ENCODE results near the gene EPHB1. TPM values are rescaled to one million over a fixed set of nuclear protein-coding genes. Genes with fewer than 3 reads are reported as not detected.

The EPHB1 gene
- total RNA-seq, 2 donors from 2014 or later = 0.68 to 0.71 TPM

DNA sequence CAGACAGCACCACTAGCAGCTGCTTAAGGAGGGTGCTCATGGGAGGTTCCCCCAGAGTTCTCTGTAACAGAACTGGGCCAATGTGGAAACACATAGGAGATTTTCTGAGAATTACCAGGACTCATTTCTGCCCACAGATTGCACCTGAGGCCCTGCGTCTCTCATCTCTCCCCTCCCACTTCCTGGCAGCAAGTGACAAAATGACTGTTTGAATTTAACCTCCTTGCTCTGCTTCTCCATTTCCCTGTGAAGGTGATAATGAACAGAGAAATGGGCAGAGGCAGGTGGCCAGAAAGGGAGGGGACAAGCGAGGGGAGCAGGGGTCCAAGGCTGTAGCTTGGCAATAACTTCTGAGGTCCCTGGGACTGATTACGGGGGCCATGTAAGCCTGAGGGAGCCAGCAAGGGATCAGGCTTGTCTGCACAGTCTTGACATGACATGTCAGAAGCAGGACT, 8.0 kb downstream of the EPHB1 start:
- TF ChIP-seq CTCF (IDR thresholded peaks at IDR 0.05) = no peak
- H3K36me3 ChIP-seq = no peaks in the 10 kb centered on the region
- peaks cover 7 to 17% of the 10 kb centered on the region in 2 donors for H3K4me1 ChIP-seq (ENCODE audit: control insufficient read depth in 1 of 2, low read depth in 2 of 2)
- ATAC-seq (ENCODE audit: insufficient number of reproducible peaks, low FRiP score, low read depth) (no peak), DNase-seq (ENCODE audit: low spot score) (no peak)
- H3K4me3 ChIP-seq = no peak overlapping the region
- no peaks in the 10 kb centered on the region for H3K9me3 ChIP-seq
- H3K27ac ChIP-seq = no peak overlapping the region
- H3K27me3 ChIP-seq (replicated peaks; ENCODE audit: insufficient read depth) = no peaks in the 10 kb centered on the region

DNA sequence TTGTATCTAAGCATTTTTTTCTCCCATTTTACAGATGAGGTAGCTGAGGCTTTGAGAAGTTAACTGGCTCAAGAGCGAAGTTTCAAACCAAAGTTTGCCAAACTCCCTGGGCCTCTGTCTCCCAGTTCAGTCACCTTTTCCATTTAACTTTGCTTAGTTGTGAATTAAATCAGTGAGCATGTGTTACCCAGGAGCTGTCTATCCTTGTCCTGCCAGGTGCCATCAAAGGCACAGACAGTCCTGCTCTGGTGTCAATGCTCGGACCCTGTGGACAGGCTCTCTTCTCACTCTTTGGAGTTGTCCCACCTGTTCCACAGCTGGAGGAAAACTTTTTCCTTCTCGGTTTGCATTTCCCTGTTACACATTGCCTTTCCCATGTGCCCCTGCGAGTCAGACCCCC, 8.6 kb downstream of the EPHB1 start:
- no peaks in the 10 kb centered on the region for H3K9me3 ChIP-seq
- no peak for TF ChIP-seq CTCF (IDR thresholded peaks at IDR 0.05)
- peaks cover 7 to 13% of the 10 kb centered on the region in 2 donors for H3K4me1 ChIP-seq (ENCODE audit: control insufficient read depth in 1 of 2, low read depth in 2 of 2)
- H3K36me3 ChIP-seq = no peaks in the 10 kb centered on the region
- no peak for ATAC-seq (ENCODE audit: insufficient number of reproducible peaks, low FRiP score, low read depth)
- no peaks in the 10 kb centered on the region for H3K27me3 ChIP-seq (replicated peaks; ENCODE audit: insufficient read depth)
- no peak overlapping the region for H3K4me3 ChIP-seq
- DNase-seq (ENCODE audit: low spot score) = no peak
- H3K27ac ChIP-seq = no peak overlapping the region

DNA sequence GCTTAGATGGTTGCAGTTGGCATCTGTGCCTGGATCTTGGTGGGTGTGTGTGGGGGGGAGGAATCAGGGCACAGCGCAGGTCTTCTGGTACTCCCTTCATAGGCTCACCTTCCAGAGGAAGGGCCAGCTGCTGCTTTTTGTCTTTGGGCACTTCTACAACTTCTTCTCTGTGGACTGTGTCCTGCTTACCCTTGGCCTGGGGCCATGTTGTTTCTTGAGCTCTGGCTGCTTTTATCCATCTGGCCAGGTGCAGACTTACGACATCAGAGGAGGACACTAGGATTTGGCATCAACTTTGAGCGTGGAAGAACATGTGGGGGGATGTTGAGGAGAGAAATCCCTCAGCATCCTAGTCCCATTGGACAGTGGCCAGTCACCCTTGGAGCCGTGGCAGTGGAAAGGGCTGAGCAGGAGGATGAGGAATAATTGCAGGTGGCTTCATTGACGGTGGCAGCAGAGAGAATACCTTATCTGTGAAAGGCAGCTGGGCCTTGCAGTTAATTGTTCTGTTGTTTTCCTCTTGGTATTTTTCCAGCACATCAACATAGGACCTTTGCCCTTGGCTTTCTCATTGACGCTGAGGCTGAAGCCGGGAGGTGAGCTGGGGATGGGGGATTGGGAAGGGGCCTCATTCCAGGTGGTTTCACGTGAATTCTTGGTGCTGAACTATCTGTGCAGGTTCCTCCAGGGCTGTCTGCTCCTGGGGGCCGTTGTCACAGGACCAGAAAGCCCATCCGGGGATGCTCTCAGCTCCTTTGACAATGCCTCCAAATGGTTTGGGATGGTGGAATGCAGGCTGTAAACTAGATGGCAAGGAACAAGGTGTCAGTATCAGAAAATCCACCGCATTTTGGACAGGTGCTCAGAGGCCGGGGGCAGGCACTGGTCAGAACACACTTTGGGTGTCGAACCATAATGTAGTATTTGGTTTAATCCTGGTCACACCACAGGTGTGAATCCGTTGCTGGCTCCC, 9.7 kb downstream of the EPHB1 start:
- no peak overlapping the region for H3K4me3 ChIP-seq
- H3K9me3 ChIP-seq = no peaks in the 10 kb centered on the region
- H3K36me3 ChIP-seq = no peaks in the 10 kb centered on the region
- no peaks in the 10 kb centered on the region for H3K27me3 ChIP-seq (replicated peaks; ENCODE audit: insufficient read depth)
- no peak for DNase-seq (ENCODE audit: low spot score)
- no peak for TF ChIP-seq CTCF (IDR thresholded peaks at IDR 0.05)
- no peak overlapping the region for H3K27ac ChIP-seq
- no peak for ATAC-seq (ENCODE audit: insufficient number of reproducible peaks, low FRiP score, low read depth)
- H3K4me1 ChIP-seq (ENCODE audit: control insufficient read depth in 1 of 2, low read depth in 2 of 2) = peaks cover 0 to 2% of the 10 kb centered on the region in 2 donors

DNA sequence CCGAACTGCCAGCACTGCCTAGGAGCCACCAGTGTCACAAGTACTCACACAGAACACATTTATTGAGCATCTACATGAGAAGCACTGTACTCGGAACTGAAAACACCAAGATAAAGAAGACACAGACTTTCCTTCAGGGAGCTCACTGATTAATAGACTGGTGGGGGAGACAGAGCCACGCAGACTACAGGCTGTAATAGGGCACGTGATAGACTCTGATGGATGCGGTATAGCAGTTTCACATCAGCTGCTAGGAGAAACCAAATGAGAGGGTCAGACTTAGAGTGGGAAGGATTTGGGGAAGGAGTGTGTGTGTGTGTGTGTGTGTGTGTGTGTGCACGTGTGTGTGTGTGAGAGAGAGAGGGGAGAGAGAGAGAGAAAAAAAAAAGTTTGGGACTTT, 12.1 kb downstream of the EPHB1 start:
- no peaks in the 10 kb centered on the region for H3K9me3 ChIP-seq
- no peaks in the 10 kb centered on the region for H3K27me3 ChIP-seq (replicated peaks; ENCODE audit: insufficient read depth)
- H3K4me3 ChIP-seq = no peak overlapping the region
- TF ChIP-seq CTCF (IDR thresholded peaks at IDR 0.05) = no peak
- H3K27ac ChIP-seq = no peak overlapping the region
- H3K4me1 ChIP-seq (ENCODE audit: control insufficient read depth in 1 of 2, low read depth in 2 of 2) = no peaks in the 10 kb centered on the region
- no peaks in the 10 kb centered on the region for H3K36me3 ChIP-seq
- ATAC-seq (ENCODE audit: insufficient number of reproducible peaks, low FRiP score, low read depth) (no peak), DNase-seq (ENCODE audit: low spot score) (no peak)

DNA sequence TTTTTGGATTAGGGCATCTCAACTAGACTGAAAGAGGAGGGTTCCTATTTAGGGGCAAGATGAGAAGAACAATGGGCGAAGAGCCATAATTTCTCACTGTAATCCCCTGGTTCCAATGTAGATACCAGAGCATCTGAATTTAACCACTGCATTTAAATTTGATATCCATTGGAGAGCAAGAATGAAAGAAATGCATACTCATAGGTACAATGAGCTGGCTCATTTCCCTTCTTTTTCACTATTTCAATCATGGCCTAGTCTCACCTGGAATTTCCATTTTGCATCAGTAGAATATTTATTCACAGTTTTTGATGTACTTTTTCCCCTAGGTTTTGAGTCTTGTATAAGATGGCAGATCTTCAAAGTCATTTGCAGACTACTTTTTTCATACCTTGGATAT, 13.8 kb downstream of the EPHB1 start:
- no peak overlapping the region for H3K4me3 ChIP-seq
- H3K36me3 ChIP-seq = no peaks in the 10 kb centered on the region
- no peaks in the 10 kb centered on the region for H3K4me1 ChIP-seq (ENCODE audit: control insufficient read depth in 1 of 2, low read depth in 2 of 2)
- H3K27me3 ChIP-seq (replicated peaks; ENCODE audit: insufficient read depth) = no peaks in the 10 kb centered on the region
- no peak for TF ChIP-seq CTCF (IDR thresholded peaks at IDR 0.05)
- H3K9me3 ChIP-seq = no peaks in the 10 kb centered on the region
- DNase-seq (ENCODE audit: low spot score) (no peak), ATAC-seq (ENCODE audit: insufficient number of reproducible peaks, low FRiP score, low read depth) (no peak)
- no peak overlapping the region for H3K27ac ChIP-seq
